ENCODE measurements around the gene HOXB6.

The HOXB6 gene

DNA sequence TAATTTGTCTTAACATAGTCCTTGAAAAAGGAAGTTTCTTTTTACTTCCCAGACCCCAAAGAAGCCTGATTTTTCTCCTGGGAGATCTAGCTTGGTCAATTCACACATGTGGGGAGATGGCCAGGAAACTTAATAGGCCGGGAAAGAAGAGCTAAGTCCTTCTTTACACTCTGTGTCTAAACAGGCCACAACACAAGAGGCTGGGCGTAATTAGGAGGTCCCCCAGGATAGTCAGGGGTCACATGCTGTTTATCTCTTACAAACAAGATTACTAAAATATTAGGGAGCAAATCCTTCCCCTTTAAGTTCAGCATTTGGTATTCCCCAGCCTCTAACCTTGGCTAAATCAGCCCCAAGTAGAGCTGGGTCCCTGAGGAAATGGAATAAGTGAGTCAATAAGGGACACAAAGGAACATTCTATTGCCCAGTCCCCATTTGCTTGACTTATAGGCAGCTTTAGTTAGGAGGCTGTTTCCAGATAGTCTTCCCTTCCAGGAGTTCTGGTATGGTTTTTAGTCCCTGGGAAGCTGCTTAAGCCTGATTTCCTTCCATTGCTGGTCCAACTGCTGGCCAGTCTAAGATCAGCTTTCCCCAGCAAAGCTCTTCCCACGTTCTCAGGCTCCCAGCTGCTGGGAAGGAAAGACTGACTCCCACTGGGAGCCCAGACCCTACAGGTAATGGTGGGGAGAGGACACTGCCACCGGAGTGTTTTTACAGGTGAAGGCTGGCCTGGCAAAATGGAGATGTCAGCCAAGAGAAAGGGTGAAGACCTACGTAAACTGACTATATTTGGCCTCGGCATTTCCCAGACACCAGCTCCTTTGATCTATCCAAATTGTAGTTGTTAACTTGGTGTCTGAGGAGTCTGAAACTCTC lies 35.4 kb upstream of the HOXB6 start:
- peaks cover 3% of the 10 kb centered on the region for H3K4me1 ChIP-seq (ENCODE audit: control insufficient read depth, insufficient read depth, low read length)
- POLR2A ChIA-PET, result interaction anchor here (1.6 to 1.9 kb wide), 2 partner anchors 11 to 14 kb away, joined by 6 to 7 read pairs; partner anchors contain the start of gene HOXB9
- CTCF ChIA-PET, result interaction anchor here (0.5 to 2.2 kb wide), 4 partner anchors 10 to 215 kb away, joined by 3 to 6 read pairs (median 5); no protein-coding TSS in a partner anchor

DNA sequence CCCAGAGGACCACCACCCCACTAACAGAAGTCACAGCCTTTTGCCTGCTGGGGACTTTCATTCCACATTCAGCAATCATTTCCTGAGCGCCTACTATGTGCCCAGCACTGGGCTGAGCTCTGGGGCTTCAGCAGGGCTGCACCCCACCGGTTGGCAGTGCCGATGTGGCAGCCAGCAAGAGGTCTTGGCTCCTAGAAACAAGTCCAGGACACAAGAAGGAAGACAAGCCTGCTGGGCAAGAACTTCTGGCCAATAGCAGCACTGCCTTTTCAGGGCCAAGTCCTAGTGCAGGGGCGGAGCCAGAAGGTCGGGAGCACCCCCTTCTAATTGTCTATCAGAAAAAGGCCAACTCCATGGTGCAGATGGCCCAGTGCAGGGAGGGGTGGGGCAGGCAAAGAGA lies 34.4 kb upstream of the HOXB6 start:
- Histone ChIP-seq H3K9me3 (ENCODE audit: control insufficient read depth, insufficient read depth, low read depth, low read length) (no peaks in the 10 kb centered on the region), H3K4me1 (ENCODE audit: control insufficient read depth, insufficient read depth, low read length) (0 out of 2 replicates have a peak, but pooled peaks cover 2% of the 10 kb centered on the region), H3K27ac (ENCODE audit: extremely low read depth, low read depth, low read length) (no peak overlapping the region), H3K4me3 (ENCODE audit: low read depth, low read length) (no peak overlapping the region), H3K36me3 (ENCODE audit: control insufficient read depth in 2 of 2, insufficient read depth in 1 of 2, low read length in 2 of 2) (peaks cover 8 to 45% of the 10 kb centered on the region in 2 experiments; a peak in 2 of 3 replicates)
- POLR2A ChIA-PET, result interaction anchor here (1.6 to 1.9 kb wide), 2 partner anchors 10 to 13 kb away, joined by 6 to 7 read pairs; partner anchors contain the start of gene HOXB9
- CTCF ChIA-PET, result interaction anchor here (0.6 to 2.2 kb wide), 3 partner anchors 9 to 377 kb away, joined by 3 to 6 read pairs (median 3); no protein-coding TSS in a partner anchor
- TF ChIP-seq, protein P1, sequence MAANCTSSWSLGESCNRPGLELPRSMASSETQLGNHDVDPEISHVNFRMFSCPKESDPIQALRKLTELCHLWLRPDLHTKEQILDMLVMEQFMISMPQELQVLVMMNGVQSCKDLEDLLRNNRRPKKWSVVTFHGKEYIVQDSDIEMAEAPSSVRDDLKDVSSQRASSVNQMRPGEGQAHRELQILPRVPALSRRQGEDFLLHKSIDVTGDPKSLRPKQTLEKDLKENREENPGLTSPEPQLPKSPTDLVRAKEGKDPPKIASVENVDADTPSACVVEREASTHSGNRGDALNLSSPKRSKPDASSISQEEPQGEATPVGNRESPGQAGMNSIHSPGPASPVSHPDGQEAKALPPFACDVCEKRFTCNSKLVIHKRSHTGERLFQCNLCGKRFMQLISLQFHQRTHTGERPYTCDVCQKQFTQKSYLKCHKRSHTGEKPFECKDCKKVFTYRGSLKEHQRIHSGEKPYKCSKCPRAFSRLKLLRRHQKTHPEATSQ (tag by site-specific recombination; IDR thresholded peaks at IDR 0.05), result no peak
- no peak for TF ChIP-seq ZBTB1 (tag by site-specific recombination; IDR thresholded peaks at IDR 0.05)
- TF ChIP-seq SP2 (tag by site-specific recombination; IDR thresholded peaks at IDR 0.05), result peak; percentile 31; the same call in 1 of the 2 replicates
- no peak for TF ChIP-seq ZNF311 (tag by site-specific recombination; IDR thresholded peaks at IDR 0.05; ENCODE audit: borderline replicate concordance)
- TF ChIP-seq FEZF1 (tag by site-specific recombination; IDR thresholded peaks at IDR 0.05), result 0 out of 2 replicates have a peak, but pooled peaks have one; percentile 14
- TF ChIP-seq, protein P2, sequence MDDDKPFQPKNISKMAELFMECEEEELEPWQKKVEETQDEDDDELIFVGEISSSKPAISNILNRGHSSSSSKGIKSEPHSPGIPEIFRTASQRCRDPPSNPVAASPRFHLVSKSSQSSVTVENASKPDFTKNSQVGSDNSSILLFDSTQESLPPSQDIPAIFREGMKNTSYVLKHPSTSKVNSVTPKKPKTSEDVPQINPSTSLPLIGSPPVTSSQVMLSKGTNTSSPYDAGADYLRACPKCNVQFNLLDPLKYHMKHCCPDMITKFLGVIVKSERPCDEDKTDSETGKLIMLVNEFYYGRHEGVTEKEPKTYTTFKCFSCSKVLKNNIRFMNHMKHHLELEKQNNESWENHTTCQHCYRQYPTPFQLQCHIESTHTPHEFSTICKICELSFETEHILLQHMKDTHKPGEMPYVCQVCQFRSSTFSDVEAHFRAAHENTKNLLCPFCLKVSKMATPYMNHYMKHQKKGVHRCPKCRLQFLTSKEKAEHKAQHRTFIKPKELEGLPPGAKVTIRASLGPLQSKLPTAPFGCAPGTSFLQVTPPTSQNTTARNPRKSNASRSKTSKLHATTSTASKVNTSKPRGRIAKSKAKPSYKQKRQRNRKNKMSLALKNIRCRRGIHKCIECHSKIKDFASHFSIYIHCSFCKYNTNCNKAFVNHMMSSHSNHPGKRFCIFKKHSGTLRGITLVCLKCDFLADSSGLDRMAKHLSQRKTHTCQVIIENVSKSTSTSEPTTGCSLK (tag by site-specific recombination; IDR thresholded peaks at IDR 0.05), result no peak

More for the DNA sequence above, 35.4 kb upstream of the HOXB6 start:
- Histone ChIP-seq H3K27ac (ENCODE audit: extremely low read depth, low read depth, low read length) (no peak overlapping the region), H3K36me3 (ENCODE audit: control insufficient read depth in 2 of 2, insufficient read depth in 1 of 2, low read length in 2 of 2) (peaks cover 8 to 39% of the 10 kb centered on the region in 2 experiments; a peak in 1 of 3 replicates), H3K4me3 (ENCODE audit: low read depth, low read length) (no peak overlapping the region), H3K9me3 (ENCODE audit: control insufficient read depth, insufficient read depth, low read depth, low read length) (no peaks in the 10 kb centered on the region)
- TF ChIP-seq, protein P3, sequence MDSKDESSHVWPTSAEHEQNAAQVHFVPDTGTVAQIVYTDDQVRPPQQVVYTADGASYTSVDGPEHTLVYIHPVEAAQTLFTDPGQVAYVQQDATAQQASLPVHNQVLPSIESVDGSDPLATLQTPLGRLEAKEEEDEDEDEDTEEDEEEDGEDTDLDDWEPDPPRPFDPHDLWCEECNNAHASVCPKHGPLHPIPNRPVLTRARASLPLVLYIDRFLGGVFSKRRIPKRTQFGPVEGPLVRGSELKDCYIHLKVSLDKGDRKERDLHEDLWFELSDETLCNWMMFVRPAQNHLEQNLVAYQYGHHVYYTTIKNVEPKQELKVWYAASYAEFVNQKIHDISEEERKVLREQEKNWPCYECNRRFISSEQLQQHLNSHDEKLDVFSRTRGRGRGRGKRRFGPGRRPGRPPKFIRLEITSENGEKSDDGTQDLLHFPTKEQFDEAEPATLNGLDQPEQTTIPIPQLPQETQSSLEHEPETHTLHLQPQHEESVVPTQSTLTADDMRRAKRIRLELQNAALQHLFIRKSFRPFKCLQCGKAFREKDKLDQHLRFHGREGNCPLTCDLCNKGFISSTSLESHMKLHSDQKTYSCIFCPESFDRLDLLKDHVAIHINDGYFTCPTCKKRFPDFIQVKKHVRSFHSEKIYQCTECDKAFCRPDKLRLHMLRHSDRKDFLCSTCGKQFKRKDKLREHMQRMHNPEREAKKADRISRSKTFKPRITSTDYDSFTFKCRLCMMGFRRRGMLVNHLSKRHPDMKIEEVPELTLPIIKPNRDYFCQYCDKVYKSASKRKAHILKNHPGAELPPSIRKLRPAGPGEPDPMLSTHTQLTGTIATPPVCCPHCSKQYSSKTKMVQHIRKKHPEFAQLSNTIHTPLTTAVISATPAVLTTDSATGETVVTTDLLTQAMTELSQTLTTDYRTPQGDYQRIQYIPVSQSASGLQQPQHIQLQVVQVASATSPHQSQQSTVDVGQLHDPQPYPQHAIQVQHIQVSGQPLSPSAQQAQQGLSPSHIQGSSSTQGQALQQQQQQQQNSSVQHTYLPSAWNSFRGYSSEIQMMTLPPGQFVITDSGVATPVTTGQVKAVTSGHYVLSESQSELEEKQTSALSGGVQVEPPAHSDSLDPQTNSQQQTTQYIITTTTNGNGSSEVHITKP (tag by site-specific recombination; IDR thresholded peaks at IDR 0.05), result peak; percentile 89
- no peak for TF ChIP-seq ZNF157 (tag by site-specific recombination; IDR thresholded peaks at IDR 0.05)
